GM11168 (cell line): Measurements from ENCODE around the gene HERPUD1.
"Not testable (repeated sequence)": the region's sequence is repeated elsewhere in the genome, so short reads cannot be mapped to it uniquely, and the experiment has no call there.

Experiments
- in situ Hi-C: fragments of 300-500 bp; cut with MboI; formaldehyde crosslinking; loops from one replicate; pipeline ENCODE4 v1.12.0; 2022; ENCODE audit warnings: low sequenced_read_pairs; ENCODE audit not compliant: unreplicated experiment

The HERPUD1 gene

DNA sequence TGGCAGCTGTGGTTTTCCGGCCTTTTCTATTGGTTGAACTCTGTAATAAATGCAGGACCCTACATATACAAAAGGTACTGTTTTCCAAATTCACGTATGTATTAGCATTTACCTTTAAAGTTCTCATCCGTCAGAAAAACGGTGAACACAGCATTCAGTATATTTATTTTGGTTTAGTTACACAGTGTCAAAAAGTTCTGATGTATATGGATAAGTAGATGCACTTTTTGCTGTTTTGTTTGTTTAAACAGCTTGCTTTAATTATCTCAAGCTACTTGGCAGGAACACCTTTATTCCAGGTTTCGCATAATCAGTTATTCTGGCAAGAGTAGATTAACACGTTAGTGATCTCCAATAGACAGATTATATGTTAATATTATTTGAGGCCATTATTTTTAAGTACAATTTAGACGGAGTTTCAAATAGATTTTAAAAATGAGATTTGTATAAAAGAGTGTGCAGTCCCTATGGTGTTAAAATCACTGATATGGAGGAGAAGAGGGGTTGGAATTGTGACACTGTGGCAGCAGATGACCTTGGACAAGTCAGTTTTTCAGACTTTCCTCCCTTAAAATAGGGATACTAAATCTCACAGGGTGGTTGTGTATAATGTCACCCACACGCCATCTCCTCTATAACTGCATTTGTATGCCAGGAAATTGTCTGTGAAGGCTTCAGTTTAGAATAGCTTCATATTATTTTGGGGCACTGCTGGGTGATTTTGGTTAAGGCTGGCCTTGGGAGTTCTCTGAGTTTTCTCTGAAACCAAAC is 2.1 kb downstream of the HERPUD1 start:
- in situ Hi-C loops, result no loop called here

DNA sequence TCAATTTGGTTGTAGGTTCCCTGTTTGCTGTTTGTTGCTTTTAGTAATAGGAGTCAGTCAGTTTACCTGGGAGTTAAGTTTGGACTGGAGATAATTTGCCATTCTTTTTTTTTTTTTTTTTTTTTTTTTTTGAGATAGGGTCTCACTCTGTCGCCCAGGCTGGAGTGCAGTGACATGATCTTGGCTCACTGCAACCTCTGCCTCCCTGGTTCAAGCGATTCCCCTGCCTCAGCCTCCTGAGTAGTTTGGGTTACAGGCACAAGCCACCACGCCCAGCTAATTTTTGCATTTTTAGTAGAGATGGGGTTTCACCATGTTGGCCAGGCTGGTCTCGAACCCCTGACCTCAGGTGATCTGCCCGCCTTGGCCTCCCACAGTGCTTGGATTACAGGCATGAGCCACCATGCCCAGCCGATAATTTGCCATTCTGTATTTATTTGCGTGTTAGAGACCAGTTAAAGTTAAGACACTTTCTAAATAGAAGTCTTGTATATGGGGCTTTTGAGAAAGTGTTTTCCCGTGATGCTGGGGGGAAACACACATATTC is 2.7 kb downstream of the HERPUD1 start:
- in situ Hi-C loops, result not testable (repeated sequence)

DNA sequence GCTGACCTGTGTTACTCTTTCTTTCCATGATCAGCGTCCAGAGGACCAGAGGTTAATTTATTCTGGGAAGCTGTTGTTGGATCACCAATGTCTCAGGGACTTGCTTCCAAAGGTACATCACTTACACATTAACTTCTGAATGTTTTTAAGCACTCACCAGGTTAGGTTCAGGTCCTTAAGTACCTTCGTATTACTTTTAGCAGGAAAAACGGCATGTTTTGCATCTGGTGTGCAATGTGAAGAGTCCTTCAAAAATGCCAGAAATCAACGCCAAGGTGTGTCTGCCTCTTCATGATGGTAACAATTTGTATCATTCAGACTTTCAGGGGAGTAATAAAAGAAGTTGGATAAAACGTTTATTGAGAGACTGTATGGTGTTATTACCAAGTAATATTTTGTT is 3.3 kb downstream of the HERPUD1 start:
- in situ Hi-C loops, result no loop called here

DNA sequence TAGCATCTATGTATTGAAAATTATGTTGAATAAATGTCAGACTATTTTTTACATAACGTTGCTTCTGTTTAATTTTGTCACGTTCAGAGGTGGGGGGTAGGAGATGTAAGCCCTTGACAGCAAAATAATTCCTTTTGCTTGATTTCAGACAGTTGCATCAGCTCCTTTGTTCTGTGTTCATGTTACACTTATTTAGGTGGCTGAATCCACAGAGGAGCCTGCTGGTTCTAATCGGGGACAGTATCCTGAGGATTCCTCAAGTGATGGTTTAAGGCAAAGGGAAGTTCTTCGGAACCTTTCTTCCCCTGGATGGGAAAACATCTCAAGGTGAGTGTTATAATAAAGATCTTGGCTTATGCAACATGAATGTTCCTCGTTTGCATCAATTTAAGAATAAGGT is 4.5 kb downstream of the HERPUD1 start:
- in situ Hi-C loops, result no loop called here

DNA sequence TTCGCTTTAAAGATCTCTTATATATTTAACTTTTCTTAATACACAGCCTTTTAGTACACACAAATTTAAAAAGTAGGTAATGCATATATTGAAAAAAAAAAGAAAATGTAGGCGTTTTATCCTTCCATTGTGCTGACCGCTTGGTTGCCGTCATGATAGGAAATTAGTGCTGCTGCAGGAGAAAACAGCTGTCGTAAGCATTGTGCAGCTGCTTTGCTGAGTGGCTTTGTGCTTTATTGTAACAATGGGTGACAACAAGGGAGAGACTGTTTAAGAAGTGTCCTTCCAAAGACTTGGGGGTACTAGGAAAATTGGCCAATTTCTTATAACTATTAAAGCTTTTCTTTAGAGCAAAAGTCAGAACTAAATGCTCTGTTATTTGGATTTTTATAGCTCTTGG is 5.0 kb downstream of the HERPUD1 start:
- in situ Hi-C loops, result no loop called here

DNA sequence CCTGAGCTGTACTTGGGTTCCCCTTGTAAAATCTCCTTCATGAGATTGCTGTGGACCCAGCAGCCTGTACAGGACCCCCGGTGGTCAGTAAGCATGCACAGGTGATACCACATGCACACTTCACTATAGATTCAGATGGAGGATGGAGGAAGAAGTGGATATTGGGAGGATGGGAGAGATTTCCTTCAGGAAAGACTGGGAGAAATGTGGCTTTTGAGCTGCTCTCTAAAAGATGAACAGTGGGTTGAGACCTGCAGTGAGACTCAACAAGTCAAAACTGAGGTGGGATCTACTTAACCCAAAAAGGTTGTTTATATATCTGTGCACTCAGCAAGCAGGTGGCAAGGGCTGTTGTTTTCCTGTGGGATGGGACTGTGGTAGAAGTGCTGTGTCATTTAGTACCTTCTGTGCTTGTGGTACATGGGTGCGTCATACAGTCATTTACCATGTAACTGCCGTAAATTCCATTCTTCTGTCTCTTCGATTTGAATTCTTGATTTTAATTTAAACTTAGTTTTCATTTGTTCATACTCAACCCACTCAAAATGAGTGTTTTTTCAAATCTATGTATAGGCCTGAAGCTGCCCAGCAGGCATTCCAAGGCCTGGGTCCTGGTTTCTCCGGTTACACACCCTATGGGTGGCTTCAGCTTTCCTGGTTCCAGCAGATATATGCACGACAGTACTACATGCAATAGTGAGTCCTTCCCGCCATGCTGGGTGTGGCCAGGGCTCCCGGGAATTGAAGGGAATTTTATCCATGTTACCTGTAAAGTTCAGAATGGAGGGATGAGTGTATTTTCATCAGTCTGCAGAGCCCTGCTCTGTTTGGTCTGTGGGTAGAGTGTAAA is 6.9 kb downstream of the HERPUD1 start:
- in situ Hi-C loops, result no loop called here

DNA sequence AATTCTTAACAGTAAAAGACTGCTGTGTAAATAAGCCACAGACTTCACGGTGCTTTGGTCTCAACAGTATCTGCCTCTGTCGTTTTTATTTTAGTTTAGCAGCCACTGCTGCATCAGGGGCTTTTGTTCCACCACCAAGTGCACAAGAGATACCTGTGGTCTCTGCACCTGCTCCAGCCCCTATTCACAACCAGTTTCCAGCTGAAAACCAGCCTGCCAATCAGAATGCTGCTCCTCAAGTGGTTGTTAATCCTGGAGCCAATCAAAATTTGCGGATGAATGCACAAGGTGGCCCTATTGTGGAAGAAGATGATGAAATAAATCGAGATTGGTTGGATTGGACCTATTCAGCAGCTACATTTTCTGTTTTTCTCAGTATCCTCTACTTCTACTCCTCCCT is 7.9 kb downstream of the HERPUD1 start:
- in situ Hi-C loops, result no loop called here

DNA sequence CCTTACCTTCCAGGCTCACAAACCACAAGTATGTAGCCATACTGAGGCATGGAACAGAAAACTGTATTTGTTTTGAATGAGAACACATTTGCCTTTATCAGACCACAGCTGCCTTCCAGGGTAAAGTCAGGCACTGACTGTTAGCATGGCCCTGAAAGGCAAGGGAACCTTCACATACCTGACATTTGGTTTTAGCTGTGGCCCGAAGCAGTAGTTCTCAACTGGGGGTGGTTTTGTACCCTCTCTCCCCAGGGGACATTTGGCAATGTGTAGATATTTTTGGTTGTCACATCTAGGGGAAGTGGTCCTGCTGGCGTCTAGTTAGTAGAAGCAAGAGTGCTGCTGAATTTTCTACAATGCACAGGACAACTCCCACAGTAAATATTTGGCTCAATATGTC is 9.2 kb downstream of the HERPUD1 start:
- in situ Hi-C loops, result no loop called here

DNA sequence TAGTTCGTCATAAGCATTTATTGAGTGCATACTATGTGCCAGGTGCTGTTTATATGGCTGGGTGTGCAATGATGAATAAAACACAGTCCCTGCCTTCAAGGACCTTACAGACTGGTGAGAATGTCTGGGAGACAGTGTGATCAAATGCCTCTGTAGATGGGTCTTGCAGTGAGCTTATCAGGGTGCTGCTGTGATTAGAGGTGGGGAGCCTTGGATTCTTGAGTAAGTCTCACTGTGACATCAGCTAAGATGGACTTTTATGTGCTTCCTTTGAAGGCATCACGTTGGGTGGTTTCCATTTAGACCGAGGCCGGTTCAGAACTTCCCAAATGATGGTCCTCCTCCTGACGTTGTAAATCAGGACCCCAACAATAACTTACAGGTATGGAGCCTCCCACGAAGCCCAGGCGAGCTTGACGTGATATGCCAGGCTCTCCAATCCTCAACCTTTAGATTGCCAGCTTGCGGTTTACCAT is 10.0 kb downstream of the HERPUD1 start:
- in situ Hi-C loops, result no loop called here

DNA sequence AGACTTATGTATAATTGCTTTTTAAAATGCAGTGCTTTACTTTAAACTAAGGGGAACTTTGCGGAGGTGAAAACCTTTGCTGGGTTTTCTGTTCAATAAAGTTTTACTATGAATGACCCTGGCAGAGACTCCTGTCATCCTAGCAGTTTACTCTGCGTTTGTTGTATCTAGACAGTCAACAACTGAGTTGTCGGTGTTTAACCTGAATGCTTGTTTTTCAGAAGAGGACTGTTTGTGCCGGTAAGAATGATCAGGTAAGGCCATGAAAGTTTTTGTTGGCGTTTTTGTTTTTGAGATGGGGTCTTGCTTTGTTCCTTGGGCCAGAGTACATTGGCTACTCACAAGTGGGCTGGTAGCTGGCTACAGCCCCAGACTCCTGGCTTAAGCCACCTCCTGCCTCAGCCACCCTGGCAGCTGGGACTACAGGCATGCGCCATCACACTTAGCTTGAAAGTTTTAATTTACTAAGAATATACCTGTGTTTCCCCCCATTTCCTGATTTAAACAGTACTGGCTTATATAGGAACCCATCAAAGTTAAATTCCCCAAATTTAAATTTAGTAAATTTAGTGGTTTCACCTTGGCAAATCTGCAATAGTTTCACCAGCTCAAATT is 11.9 kb downstream of the HERPUD1 start:
- in situ Hi-C loops, result no loop called here

DNA sequence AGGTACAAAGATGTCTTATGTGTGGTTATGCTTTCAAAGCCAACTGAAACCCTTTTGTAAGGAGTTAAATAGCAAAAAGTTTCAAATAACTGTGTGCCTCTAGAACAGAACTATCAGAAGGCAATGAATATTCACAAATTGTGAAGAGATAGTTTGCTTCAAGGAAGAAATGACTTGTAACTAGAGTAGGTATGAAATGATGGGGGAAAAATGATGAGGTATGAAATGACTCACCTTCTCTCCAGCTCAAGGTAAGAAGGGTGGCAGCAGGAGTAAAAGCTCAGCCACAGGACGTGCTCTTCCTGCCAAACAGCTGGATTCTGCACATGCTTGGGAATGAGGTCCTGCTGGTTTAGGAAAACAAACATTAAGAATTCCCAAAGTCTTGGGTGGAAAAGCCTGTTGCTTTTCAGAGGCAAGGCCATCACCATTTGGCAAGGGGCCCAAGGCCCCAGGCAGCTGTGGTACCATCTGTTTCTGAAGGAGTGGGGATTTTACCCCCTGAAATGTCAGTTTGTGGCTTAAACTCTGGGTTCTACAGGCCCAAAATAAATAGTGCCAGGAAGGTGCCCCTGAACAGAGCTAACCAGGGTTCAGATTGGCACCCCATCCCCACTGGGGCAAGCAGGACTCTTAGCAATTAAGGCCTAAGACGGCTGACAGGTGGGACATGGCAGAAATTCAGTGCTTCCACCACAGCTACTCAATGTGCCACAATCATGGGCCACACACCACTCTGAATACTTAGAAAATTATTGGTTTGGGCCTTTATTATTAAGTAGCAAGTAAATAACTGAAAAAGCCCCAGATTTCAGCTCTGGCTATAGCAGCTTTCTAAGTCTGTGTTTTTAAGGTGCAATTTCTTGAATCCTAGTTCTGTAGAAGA is 13.3 kb downstream of the HERPUD1 start:
- in situ Hi-C loops, result no loop called here

DNA sequence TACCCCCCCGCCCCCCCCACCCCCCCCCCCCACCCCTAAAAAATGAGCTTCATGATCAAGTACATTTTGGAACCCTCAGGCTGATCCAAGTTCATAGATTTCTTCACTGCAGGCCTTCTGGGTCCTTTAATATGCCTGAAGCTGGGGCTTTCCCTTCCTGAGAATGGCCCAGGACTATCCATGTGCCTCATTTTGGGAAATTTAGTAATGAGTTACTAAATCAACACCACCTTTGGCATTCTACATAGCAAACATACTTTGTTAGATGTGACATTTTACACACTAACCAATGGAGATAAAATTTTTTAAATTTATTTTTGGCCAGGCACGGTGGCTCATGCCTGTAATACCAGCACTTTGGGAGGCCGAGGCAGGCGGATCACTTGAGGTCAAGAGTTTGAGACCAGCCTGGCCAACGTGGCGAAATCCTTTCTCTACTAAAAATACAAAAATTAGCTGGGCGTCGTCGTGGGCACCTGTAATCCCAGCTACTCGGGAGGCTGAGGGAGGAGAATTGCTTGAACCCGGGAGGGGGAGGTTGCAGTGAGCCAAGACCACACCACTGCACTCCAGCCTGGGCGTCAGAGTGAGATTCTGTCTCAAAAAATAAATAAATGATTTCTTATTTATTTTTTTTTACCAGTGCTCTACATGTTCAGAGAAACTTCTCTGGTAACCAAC is 14.0 kb downstream of the HERPUD1 start:
- in situ Hi-C loops, result no loop called here

DNA sequence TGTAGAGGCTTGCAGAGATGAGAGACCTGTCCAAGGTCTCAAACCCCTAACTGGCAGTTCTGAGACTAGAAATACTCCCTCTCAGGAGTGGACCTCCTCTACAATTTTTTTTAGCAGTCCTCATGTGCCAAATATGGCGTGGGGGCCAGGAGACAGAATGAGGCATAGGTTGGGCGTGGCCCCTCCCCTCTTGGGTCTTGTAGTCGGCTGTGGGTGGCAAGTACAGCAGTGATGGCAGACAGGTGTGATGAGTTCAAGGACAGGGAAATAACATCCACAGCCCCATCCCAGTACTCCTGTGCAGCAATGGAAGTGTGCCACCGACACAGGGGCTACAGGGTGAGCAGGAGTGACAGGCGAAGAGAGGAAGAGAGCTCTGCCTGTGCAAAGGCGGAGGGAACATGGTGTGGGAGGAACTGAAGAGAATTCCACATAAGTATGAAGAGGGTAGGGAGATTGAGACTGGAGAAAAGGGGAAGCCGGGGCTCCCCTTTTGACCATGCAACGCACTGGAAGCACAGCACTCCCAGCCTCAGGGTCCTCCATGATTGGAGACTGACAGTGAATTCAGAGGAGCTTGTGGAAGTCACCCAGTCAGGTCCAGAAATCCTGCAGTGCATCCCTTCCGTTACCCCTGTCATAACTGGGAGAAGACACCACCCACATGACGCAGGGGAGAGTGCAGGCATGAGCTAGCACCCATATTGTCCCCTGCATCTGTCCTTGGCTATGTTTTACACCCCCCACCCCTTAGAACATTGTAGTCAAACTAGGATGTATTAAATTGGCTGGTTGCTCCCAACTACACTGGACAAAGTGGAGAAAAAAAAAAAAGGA is 15.0 kb downstream of the HERPUD1 start:
- in situ Hi-C loops, result no loop called here

DNA sequence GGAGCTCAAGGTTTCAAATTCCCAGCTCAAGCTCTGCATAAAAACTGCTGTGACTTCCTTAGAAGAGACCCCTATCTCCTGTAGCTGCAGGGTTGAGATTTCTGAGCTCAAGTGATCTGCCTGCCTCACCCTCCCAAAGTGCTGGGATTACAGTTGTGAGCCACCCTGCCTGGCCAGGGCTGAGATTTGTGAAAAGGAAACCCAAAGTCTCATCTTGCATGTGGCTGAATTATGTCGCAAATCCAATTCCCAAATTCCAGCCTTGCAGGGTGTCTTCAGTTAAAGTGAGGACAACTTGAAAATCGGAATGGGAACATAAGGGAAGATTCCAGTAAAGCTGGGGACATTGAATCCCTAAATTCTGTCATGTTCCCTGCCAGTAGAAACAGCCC is 15.7 kb downstream of the HERPUD1 start:
- in situ Hi-C loops, result no loop called here

DNA sequence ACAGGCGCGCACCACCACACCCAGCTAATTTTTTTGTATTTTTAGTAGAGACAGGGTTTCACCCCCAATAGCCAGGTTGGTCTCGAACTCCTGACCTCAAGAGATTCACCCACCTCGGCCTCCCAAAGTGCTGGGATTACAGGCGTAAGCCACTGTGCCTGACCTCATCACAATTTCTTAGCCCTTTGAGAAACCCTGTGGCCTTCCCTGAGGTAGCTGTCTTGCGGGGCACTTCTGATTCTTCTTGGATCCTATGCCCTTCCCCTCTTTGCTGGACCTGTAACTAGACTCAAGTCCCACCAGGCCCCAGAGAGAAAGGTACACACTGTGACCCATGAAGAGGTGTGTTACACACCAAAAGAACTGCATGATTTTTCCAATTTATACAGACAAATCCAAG is 16.3 kb downstream of the HERPUD1 start:
- in situ Hi-C loops, result no loop called here

DNA sequence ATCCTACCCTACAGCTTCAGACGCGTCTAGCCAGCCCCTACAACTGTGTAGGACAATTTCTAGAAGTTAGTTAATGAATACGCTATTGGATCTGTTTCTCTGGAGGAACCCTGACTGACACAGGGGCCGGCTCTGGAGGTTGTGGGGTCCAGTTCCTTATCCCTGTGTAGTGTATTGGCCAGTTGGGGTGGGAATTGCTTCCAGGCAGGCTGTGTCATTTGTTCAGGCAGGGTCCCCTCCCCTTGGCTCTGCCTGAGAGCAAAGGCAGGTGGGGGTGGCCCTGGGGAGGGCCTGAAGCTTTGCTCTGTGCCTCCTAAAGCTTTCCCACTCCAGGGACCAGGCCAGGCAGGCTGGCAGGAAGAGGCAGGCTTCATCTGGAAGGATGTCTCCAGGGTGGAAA is 18.1 kb downstream of the HERPUD1 start:
- in situ Hi-C loops, result loop anchor here (5.0 kb wide), 1 partner anchor 83 kb away; the partner anchor contains the start of gene SLC12A3

DNA sequence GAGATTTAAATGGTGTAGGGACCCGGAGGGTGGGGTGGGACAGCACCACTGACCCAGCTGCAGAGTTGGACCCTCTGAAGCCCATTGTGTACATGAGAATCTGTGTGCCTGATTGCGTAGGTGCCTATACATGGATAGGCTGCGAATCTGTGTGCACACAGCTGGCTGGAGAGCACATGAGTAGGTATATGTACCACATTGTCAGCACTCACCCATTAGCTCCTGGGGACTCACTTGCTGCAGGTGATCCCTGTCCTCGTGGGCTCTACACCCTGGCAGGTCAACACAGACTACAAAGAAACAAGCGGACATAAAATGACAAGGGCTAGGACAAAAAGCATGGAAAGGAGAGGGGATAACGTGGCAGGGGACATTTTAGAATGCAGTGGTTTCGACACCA is 18.5 kb downstream of the HERPUD1 start:
- in situ Hi-C loops, result loop anchor here (5.0 kb wide), 1 partner anchor 83 kb away; the partner anchor contains the start of gene SLC12A3
